Measurements from ENCODE around the gene NAPSA.
"Not testable (repeated sequence)": the region's sequence is repeated elsewhere in the genome, so short reads cannot be mapped to it uniquely, and the experiment has no call there.

NAPSA gene

DNA sequence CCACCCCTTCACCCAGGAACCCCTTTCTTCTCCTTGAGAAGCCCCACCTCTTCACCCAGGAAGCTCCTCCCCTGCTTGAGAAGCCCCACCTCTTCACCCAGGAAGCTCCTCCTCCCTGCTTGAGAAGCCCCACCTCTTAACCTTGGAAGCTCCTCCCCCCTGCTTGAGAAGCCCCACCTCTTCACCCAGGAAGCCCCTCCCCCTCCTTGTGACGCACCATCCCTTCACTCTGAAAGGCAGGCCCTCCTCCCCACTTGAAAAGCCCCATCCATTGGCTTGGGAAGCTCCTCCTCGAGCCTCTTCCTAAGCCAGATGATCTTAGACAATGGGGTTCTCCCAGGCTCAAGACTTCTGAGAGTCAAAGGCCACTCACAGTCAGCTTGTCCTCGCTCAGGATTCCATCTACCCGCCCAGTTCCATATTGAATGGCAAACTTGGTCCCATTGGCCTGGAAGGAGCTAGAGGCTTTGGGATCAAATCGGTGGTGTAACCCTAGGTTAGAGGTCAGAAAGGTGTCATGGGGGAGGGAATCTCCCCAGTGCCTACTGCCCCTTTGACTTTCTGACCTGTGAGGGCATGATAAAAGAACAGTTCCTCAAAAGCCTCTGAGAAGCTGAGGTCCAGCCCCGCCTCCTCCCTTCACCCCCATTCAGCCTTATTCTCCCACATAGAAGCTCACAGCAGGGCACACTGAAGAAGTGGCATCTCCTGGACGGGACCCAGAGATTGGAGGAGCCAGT lies 4.0 kb downstream of the NAPSA start:
- DNase-seq (ENCODE audit: low read depth in 4 of 4, low spot score in 1 of 4), result no peak

DNA sequence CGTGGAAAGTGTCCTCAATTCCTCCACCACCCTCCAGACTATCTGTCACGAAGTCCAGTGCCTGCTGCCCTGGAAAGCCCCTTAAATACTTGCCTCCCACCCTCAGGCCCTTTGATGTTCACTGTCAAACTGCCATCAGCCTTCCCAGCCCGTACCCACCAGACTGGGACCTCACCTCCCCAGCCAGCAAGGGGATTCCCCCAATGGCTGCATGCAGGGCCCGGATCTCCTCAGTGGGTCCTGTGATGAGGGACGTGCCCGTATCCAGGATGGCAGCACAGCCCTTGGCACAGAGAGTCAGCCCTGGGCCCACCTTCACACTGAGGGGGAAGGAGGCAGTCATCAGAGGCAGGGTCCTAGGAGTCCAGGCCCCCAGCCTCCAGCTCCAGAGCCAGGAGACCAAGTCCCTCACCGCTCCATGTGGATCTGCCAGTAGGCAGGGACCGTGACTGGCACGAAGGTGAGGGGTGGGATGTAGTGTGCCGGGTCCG lies 6.1 kb downstream of the NAPSA start:
- DNase-seq (ENCODE audit: low read depth in 4 of 4, low spot score in 1 of 4), result no peak

DNA sequence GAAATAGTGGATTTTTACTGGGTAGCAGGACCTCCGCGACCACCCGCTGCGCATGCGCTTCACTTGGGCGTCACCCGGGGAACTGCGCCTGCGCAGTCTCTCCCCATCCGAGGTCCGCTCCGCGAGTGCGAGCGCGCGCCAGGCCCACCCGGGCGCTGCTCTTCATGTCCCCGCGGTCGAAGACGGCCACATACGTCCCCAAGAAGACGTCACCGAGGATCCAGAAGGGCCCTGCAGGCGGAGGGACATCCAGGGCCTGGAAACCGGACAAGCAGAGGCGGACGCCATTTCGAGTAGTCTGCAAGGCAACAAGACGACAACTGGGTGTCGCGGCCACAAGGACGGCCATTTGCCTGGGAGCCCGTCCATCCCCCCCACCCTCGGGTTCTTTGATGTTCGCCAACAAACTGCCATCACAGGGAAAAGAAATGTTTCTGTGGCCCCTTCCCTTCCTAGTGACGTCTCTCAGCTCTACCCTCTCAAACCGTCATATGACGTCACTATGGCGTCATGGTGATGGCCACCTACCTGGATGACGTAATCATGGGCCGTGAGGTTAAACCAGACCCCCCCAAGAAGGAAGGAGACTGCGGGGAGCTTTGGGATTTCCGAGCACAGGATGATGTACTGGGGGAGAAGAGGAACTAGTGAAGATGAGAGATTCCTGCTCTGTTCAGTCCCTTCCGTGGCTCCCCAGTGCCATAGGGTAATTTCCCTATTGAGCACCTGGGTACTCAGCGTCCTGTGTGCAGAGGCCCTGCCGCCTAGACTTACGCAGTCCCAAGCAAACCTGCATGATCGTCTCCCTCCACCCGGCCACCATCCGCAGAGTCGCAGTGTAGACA lies 6.7 kb downstream of the NAPSA start:
- peak in 3 of 4 experiments; percentile 57 to 67 (median 62) for DNase-seq (ENCODE audit: low read depth in 4 of 4, low spot score in 1 of 4)

DNA sequence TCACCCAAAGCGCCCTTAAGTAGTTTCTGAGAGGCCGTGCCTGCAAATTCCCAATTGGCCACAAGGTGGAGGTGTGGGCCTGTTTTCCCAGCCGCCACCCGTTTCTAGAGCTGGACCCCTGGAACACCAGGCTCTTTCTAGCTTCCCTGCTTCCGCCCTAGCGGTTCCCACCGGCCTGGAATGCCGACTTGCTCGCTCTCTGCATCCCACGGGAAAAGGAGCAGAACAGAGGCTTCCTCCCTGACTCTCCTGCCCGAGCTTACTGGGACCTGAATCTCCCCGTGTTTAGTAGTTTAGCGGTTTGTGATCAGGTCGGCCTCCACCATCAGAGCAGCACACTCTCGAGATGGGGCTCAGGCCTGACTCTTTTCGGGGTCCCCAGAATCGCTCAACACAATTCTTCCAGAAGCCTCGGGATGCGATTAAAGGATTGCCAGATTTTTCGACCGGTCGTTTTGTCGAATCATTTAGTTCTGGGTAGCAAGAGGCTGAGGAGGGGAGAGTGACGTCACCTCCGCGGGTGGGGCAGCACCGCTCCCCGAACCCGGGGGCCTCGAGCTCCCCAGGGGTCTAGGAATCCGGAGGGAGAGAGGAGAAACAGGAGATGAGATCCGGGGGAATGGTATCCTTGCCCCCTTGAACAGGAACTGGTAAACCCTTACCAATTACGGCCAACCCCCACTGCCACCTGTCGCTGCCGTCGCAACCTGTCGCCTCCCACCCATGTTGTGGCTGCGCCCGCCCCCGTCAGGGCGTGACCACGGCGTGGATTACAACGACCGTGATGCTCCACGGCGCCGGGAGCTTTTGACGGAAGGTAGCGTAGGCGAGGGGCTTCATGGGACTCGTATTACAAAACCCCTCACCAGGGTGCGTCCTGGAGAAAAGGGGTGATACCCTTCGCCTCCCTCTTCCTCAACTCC lies 8.0 kb downstream of the NAPSA start:
- peak; percentile 59 to 83 (median 74) for DNase-seq (ENCODE audit: low read depth in 4 of 4, low spot score in 1 of 4)

DNA sequence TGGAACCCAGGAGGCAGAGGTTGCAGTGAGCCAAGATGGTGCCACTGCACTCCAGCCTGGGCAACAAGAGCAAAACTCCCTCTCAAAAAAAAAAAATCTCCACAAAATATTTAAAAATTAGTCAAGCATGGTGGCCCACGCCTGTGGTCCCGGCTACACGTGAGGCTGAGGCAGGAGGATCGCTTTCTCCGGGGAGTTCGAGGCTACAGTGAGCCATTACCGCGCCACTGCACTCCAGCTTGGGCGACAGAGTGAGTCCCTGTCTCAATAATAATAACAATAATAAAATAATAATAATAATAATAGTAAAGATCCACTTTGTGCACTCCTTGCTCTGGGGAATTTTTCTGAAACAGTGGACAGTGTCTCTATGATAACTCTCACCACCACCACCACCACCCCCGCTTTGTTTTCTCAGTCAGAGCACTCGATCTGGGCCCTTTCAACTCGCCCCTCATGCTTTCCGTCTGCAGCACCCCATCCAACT lies 8.7 kb downstream of the NAPSA start:
- no peak for DNase-seq (ENCODE audit: low read depth in 4 of 4, low spot score in 1 of 4)

GRCh38 chr19:50353487-50353880 lies 12.0 kb downstream of the NAPSA start:
- not testable (repeated sequence) for DNase-seq (ENCODE audit: low read depth in 4 of 4, low spot score in 1 of 4)

- DNase-seq (ENCODE audit: low read depth in 4 of 4, low spot score in 1 of 4), result no peak
These were observed 13.2 kb downstream of the NAPSA start for GRCh38 chr19:50352242-50352641.

DNA sequence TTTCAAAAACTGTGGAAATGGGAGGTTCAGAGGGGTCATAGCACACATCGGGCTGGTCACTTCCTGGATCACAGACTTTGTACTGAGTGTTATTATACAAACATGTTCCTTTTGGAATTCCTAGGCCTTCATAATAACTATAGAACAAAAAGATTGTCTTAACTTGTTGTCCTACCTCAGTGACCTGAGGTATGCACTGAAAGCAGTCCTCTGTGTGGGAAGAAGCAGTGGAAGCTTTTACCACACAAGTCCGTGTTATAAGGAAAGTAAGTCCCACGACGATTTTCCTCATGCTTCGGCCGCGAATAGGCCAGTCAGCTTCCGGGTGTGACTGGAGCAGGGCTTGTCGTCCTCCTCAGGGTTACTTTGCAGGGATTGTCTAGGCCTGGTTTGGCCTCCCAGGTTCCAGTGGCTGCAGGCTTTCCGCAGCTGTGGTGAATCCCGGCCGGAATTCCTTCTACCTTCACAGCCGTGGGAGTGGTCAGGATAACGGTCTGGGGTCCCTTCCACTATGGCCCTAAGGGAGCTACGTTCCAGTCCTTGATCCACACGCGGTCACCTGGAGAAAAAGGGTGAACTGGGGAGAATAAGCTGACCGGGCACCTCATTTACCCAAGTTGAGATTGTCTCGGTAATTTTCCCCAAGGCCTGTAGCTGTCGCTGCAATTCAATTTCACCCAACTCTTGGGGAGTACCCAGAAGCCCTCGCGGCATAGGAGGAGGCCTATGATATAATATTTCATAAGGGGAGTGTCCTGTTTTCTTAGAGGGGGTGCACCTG lies 16.0 kb downstream of the NAPSA start:
- no peak for DNase-seq (ENCODE audit: low read depth in 4 of 4, low spot score in 1 of 4)

- DNase-seq (ENCODE audit: low read depth in 4 of 4, low spot score in 1 of 4), result not testable (repeated sequence)
These were observed 18.3 kb downstream of the NAPSA start for GRCh38 chr19:50347089-50347581.

- DNase-seq (ENCODE audit: low read depth in 4 of 4, low spot score in 1 of 4), result no peak
These were observed 20.6 kb downstream of the NAPSA start for GRCh38 chr19:50344661-50345318.

- no peak for DNase-seq (ENCODE audit: low read depth in 4 of 4, low spot score in 1 of 4)
These were observed 24.3 kb downstream of the NAPSA start for GRCh38 chr19:50341091-50341564.

GRCh38 chr19:50340331-50340730 lies 25.1 kb downstream of the NAPSA start:
- DNase-seq (ENCODE audit: low read depth in 4 of 4, low spot score in 1 of 4), result no peak

DNA sequence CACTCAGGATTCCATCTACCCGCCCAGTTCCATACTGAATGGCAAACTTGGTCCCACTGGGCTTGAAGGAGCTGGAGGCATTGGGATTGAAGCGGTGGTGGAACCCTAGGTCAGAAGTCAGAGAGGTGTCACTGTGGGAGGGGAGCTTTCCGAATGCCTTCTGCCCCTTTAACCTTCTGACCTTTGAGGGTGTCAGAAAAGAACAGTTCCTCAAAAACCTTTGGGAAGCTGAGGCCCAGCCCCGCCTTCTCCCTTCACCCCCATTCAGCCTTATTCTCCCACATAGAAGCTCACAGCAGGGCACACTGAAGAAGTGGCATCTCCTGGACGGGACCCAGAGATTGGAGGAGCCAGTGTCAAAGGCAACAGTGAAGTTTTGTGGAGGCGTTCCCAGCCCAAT lies 28.4 kb downstream of the NAPSA start:
- DNase-seq (ENCODE audit: low read depth in 4 of 4, low spot score in 1 of 4), result not testable (repeated sequence)

- no peak for DNase-seq (ENCODE audit: low read depth in 4 of 4, low spot score in 1 of 4)
These were observed 30.6 kb downstream of the NAPSA start for GRCh38 chr19:50334741-50335421.

- DNase-seq (ENCODE audit: low read depth in 4 of 4, low spot score in 1 of 4), result peak; percentile 69 to 75 (median 70)
These were observed 31.5 kb downstream of the NAPSA start for GRCh38 chr19:50333737-50334617.

DNA sequence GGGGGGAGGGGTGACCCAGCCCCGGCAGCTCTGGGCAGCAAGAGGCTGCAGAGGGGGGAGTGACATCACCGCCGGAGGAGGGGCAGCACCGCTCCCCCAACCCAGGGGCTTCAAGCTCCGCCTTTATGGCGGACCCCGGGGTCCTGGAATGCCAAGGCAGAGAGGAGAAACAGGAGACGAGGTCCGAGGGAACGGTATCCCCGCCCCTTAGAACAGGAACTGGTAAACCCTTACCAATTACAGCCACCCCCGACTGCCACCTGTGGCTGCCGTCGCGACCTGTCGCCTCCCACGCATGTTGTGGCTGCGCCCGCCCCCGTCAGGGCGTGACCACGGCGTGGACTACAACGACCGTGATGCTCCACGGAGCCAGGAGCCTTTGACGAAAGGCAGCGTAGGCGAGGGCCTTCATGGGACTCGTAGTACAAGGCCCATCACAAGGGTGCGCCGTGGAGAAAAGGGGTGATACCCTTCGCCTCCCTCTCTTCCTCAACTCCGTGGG lies 32.2 kb downstream of the NAPSA start:
- peak; percentile 71 to 93 (median 86) for DNase-seq (ENCODE audit: low read depth in 4 of 4, low spot score in 1 of 4)

GRCh38 chr19:50332244-50333038 lies 33.0 kb downstream of the NAPSA start:
- DNase-seq (ENCODE audit: low read depth in 4 of 4, low spot score in 1 of 4), result no peak
